GM21576 (cell line): ENCODE results near the gene SRRT.

ENCODE experiments used
- ATAC-seq: cut with Tn5 transposase; IDR thresholded peaks from one replicate; pipeline ENCODE4 v1.9.1; 2021; ENCODE audit warnings: mild to moderate bottlenecking, moderate library complexity; ENCODE audit not compliant: unreplicated experiment

SRRT gene

GRCh38 chr7:100879685-100880261 is 4.9 kb downstream of the SRRT start:
- no peak for ATAC-seq

DNA sequence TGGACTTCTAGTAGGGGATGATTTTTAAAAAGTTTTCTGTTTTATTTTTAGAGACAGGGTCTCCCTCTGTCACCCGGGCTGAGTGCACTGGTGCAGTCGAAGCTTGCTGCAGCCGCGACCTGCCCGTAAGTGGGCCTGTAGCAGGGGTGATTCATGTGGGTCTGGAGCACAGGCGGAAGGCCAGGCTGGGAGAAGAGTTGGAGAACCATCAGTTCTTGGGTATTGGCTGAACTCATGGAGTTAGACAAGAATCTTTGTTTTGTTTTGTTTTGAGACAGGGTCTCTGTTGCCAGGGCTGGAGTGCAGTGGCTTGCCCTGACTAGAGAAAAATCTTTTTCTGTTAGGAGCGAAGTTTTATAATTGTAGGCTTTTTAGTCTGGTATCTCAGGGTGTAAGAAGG is 5.7 kb downstream of the SRRT start:
- no peak for ATAC-seq

DNA sequence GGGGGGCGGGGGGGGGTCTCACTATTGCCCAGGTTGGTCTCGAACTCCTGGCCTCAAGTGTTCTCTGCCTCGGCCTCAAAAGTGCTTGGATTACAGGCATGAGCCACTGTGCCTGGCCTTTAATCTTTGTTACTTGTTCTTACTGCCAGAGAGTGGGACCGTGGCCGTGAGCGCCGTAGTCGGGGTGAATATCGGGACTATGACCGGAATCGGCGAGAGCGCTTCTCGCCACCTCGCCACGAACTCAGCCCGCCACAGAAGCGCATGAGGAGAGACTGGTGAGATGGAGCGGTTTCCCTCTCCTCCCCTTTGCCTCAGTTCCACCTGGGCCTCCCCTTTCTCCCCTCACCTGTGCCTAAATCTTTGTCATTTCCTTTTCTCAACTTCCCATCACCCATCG is 6.2 kb downstream of the SRRT start:
- no peak for ATAC-seq

DNA sequence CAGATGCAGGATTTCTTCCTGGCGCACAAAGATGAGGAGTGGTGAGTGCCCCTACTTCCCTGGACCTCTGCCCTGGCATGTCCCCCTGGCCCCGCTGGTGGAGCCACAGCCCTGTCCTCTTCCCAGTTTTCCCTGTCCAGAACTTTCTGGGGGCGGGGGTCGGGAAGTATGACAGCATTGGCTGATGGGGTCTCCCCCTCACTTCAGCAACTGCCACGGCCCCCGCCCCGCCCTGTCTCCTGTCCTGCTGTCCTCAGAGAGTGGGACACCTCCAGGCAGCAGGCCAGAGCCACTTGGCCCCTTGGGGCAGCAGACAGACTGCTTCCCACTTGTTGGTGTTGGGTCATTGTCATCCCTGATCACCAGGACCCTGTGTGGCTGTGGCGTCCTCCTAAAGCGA is 7.3 kb downstream of the SRRT start:
- ATAC-seq, result no peak

DNA sequence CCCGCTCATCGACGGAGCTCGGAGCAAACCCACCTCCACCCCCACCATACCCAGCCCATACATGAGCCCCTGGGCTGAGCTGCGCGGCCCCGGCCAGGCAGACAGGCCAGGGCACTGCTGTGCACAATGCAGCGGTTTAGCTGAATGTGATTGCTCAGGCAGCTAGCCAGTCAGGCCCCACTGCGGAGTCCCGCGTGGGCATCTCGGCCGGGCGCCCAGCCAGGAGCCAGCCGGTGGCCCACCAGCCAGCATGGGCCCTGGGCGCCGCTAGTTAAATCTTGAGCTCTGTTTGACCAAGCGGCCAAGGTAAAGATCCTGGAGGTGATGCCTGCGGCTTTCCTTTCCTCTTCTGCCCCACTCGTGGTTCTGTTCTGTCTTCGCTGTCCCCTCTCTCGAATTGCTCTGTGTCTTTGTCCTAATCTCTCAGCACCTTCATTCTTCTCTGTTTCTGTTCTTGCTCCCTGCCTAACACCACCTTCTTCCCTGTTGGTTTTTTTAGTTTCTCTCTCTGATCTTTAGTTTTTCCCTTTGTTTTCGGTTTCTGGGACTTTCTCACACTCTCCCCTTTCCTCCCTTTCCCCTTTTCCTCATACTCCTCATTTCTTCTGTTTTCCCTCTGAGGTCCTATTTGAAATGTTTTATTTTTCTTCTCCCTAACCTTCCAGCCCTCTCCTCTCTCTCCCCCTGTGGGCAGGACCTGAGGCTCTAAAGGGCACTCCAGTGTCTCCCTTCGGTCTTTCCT is 8.1 kb downstream of the SRRT start:
- ATAC-seq, result no peak

DNA sequence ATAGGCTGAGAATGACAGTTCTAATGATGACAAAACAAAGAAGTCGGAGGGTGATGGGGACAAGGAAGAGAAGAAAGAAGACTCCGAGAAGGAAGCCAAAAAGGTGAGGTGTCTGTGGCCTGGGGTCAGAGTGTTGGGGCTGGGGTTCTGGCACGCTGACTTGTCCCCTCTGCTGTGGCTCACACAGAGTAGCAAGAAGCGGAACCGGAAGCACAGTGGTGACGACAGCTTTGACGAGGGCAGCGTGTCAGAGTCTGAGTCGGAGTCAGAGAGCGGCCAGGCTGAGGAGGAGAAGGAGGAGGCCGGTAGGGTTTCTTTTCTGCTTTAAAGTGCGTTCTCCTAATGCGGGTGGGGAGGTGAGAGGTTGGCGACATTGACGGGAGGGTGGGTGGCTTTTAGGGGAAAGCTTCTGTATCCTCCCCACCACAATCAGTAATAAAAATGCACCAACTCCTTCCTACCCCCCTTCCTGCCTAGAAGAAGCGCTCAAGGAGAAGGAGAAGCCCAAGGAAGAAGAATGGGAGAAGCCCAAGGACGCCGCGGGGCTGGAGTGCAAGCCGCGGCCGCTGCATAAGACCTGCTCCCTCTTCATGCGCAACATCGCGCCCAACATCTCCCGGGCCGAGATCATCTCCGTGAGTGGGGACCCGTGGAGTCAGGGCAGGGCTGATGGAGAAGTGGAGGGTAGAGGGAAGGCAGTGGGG is 10.0 kb downstream of the SRRT start:
- no peak for ATAC-seq

DNA sequence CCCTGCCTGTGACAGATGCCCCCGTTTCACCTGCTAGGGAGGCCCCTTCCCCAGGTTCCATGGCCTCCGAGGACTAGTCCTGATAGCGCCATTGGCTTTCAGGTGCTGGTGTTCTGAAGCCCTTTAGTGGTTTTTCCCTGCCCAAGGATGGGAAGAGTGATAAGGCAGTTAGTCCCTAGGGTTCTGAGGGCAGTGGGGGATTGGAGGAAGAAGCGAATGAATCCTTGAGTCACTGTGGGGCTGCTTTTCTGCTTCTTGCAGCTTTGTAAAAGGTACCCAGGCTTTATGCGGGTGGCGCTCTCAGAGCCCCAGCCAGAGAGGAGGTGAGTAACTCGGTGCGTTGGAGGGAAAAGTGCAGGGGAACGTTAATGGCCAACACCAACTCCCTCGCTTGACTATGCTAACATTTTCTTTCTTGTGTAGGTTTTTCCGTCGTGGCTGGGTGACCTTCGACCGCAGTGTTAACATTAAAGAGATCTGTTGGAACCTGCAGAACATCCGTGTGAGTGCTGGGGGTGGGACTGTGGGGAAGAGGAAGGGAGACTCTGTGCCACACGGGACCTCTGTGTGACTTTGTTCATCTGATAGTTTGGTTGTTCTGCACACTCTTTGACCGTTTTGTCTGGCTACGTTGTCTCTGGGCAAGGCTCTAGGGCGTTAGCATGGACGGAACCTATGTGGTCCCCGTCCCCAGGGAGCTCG is 10.7 kb downstream of the SRRT start:
- ATAC-seq, result no peak

- no peak for ATAC-seq
Measured at GRCh38 chr7:100886142-100886935, 11.4 kb downstream of the SRRT start.

- no peak for ATAC-seq
Measured at GRCh38 chr7:100886936-100887515, 12.1 kb downstream of the SRRT start.

DNA sequence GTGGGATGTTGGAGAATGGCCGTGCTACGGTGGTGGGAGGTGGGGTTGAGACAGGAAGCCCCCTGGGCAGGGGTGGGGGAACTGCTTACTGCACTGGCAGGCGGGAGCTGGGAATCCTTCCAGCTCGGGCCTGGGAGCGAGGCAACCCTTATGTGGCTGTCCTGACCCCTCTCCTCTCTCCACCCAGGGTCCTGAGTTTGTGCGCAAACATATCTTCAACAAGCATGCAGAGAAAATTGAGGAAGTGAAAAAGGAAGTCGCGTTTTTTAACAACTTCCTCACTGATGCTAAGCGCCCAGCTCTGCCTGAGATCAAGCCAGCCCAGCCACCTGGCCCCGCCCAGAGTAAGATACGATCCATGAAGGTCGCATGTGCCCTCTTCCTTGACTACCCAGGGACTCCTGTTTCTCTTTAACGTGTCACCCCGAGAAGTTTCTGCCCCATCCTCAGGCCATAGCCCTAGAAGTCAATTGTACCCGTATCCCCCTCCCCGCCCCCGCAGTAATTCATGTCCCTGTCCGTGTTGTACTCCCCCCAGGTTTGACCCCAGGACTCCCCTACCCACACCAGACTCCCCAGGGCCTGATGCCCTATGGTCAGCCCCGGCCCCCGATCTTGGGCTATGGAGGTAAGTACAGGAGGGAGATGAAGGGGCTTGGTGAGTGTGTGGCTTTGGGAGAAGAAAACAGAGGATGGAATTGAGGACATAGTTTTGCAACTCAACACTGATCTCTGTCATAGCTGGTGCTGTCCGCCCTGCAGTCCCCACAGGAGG is 12.8 kb downstream of the SRRT start:
- ATAC-seq, result peak; percentile 51

DNA sequence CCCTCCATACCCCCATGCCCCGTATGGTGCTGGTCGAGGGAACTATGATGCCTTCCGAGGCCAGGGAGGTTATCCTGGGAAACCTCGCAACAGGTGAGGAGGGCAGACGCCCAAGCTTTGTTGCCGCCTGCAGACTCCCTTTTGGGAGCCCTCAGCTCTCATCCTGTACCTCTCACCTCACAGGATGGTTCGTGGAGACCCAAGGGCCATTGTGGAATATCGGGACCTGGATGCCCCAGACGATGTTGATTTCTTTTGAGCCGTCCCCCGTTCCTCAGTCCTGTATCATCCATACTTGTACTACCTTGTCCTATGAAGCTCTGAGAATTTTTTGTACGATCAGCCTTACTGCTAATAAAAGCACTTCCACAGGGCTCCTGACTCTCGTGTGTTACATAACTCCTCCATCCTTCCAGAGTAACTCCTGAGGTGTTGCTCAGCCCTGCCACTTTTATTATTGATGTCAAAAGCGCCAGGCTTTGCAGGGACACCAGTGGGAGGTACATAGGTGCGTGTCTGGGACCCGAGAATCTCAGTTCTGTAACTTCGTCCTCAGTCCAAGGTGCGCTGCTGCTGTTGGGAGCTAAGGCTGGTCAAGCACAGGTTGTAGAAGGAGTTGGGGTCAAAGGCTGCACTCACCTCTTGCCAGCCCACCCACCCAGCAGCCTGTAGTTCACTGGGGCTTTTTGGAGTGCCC is 13.5 kb downstream of the SRRT start:
- ATAC-seq, result no peak

GRCh38 chr7:100888988-100889750 is 14.3 kb downstream of the SRRT start, which contains the start of gene UFSP1:
Gene UFSP1 (minus strand): TSS chr7:100889715. CDS start chr7:100889271, 444 bp downstream.
- ATAC-seq, result peak; percentile 16

GRCh38 chr7:100890653-100891567 is 16.0 kb downstream of the SRRT start:
- ATAC-seq, result no peak

DNA sequence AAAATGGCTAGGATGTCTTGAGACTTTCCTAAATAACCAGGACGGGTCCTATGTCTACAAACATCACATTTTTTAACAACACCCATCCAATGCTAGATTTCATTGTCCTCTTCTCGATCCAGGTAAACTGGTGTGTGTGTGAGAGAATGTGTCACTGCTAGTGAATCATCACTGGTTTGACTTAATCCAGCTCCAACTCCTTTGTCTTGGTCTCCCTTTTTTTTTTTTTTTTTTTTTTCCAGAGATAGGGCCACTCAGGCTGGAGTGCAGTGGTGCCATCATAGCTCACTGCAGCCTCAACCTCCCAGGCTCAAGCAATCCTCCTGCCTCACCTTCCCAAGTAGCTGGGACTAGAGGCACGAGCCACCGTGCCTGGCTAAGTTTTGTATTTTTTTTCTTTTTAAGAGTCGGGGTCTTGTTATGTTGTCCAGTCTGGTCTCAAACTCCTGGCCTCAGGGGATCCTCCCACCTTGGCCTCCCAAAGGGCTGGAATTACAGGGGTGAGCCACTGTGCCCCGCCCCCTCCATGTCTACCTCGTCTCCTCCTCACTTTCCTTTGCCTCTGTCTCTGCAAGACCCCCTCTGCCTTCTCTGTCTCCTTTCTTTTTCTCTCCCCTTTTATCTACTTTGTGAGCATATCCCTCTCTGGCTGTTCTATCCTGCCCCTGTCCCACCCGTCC is 16.8 kb downstream of the SRRT start:
- no peak for ATAC-seq

GRCh38 chr7:100892364-100893317 is 17.7 kb downstream of the SRRT start:
- ATAC-seq, result no peak
